HG03520 (cell line): ENCODE measurements around the gene ZDHHC6.
"Not testable (repeated sequence)": the region's sequence is repeated elsewhere in the genome, so short reads cannot be mapped to it uniquely, and the experiment has no call there.

Experiments
- ATAC-seq: cut with Tn5 transposase; IDR thresholded peaks from one replicate; pipeline ENCODE4 v1.9.1; 2021; ENCODE audit warnings: mild to moderate bottlenecking, moderate library complexity; ENCODE audit not compliant: unreplicated experiment

Gene ZDHHC6

GRCh38 chr10:112446055-112446854 is 459 bp downstream of the ZDHHC6 start:
- ATAC-seq: no peak

- ATAC-seq: no peak
These were observed 4.7 kb downstream of the ZDHHC6 start for GRCh38 chr10:112442063-112442462.

GRCh38 chr10:112441520-112441919 is 5.2 kb downstream of the ZDHHC6 start:
- ATAC-seq: no peak

- ATAC-seq: no peak
These were observed 8.4 kb downstream of the ZDHHC6 start for GRCh38 chr10:112438356-112438755.

GRCh38 chr10:112434988-112435619 is 11.6 kb downstream of the ZDHHC6 start:
- no peak for ATAC-seq

- no peak for ATAC-seq
These were observed 13.6 kb downstream of the ZDHHC6 start for GRCh38 chr10:112433136-112433535.

GRCh38 chr10:112429654-112430230 is 17.0 kb downstream of the ZDHHC6 start:
- ATAC-seq: no peak

GRCh38 chr10:112429147-112429546 is 17.6 kb downstream of the ZDHHC6 start:
- no peak for ATAC-seq

GRCh38 chr10:112426111-112426510 is 20.6 kb downstream of the ZDHHC6 start:
- ATAC-seq: no peak

GRCh38 chr10:112424651-112425050 is 22.1 kb downstream of the ZDHHC6 start:
- ATAC-seq: no peak

GRCh38 chr10:112421731-112422130 is 25.0 kb downstream of the ZDHHC6 start:
- ATAC-seq: no peak

- ATAC-seq: no peak
These were observed 34.0 kb downstream of the ZDHHC6 start for GRCh38 chr10:112412696-112413095.

GRCh38 chr10:112409755-112410154 is 37.0 kb downstream of the ZDHHC6 start:
- ATAC-seq: no peak

GRCh38 chr10:112409299-112409698 is 37.4 kb downstream of the ZDHHC6 start:
- no peak for ATAC-seq

GRCh38 chr10:112407696-112408095 is 39.0 kb downstream of the ZDHHC6 start:
- no peak for ATAC-seq

GRCh38 chr10:112406806-112407205 is 39.9 kb downstream of the ZDHHC6 start:
- ATAC-seq: not testable (repeated sequence)

- ATAC-seq: no peak
These were observed 42.1 kb downstream of the ZDHHC6 start for GRCh38 chr10:112404617-112405016.

GRCh38 chr10:112402917-112403316 is 43.8 kb downstream of the ZDHHC6 start:
- ATAC-seq: no peak

- ATAC-seq: no peak
These were observed 49.1 kb downstream of the ZDHHC6 start for GRCh38 chr10:112397592-112397991.

GRCh38 chr10:112395809-112396530 is 50.7 kb downstream of the ZDHHC6 start:
- ATAC-seq: no peak

- ATAC-seq: no peak
These were observed 52.2 kb downstream of the ZDHHC6 start for GRCh38 chr10:112394475-112394875.
